CD4-positive, alpha-beta T cell treated with Interleukin-1 beta for 1 hour (primary cell): Measurements from ENCODE around the gene SH3PXD2A.

Experiments used
- DNase-seq, 2 donors: peaks; one replicate each; pipeline ENCODE4 v3.0.0-alpha.2; 2020 to 2022

Gene SH3PXD2A

DNA sequence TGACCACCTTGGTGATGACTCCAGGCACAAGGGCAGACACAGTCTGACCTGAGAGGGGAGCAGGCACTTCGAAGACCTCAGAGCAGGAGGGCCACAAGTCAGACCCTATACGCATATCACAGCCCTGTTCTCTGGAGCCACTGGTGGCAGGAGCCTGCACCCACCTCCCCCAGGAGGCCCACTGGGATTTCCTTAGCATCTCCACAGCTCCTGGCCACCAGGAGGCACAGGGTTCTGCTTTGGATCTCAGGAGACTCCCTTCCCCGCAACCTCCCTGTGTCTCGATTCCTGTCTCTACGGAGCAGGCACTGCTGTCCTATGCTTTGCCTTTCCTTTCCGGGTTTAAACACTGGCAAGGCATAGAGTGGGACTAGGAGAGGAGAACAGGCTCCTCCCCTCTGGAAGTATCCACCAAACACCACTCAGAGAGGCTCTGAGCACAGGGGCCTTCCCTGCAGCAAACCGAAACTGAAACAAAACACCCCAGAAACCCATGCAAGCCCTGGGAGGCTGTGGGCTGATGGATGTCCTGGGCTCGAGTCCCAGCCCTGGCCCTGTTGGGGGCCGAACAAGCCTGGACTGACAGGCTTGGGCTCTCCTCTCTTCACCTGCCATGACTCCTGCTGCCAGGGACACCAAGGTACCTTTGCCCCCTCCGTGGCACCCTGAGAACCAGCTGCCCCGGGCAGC is 195.6 kb downstream of the SH3PXD2A start:
- DNase-seq = peak; percentile 56 to 70

GRCh38 chr10:103658049-103658577 is 197.3 kb downstream of the SH3PXD2A start:
- DNase-seq = no peak

- no peak for DNase-seq
These were observed 198.2 kb downstream of the SH3PXD2A start for GRCh38 chr10:103657061-103657591.

GRCh38 chr10:103654925-103655324 is 200.5 kb downstream of the SH3PXD2A start:
- no peak for DNase-seq

DNA sequence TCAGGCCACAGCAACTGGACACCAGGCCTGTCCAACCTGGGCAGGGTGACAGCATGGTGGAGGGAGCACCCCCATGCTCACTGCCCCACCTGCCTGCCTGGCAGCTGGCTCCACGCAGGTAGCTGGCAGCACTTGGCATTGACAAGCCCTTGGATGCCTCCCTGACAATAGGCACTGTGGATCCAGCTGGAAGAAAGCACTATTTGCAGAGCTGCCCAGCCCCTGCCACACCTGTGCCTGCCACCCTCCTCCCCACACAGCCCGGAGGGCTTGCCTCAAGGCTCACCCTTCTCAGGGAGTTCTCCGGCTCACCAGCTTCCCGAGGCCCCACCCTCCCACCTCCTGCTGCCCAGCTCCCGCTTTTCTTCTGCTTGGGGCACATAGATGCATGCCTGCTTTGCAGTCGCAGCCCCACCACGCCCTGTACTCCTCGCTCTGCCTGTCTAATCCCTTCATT is 201.8 kb downstream of the SH3PXD2A start:
- no peak for DNase-seq

GRCh38 chr10:103652599-103653281 is 202.6 kb downstream of the SH3PXD2A start:
- no peak for DNase-seq

- DNase-seq = no peak
These were observed 203.4 kb downstream of the SH3PXD2A start for GRCh38 chr10:103651783-103652476.

DNA sequence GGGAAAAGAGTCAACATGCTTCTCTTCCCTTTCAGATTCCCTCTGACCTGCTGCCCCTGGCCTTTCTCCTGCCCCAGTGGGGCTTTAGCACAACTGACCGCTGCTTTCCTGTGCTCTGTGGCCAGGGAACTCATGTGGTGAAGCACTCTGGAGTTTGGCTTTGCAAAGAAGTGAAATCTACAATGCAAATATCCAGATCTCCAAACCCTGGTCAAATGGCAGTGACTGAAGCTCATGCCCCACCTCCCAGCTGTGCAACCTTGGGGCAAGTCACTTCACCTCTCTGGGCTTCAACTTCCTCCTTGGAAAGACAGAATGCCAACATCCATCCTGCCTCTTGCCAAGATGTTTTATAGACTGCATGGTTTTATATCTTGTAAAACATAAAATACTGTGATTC is 204.0 kb downstream of the SH3PXD2A start:
- no peak for DNase-seq

GRCh38 chr10:103649654-103650423 is 205.5 kb downstream of the SH3PXD2A start:
- DNase-seq = no peak

DNA sequence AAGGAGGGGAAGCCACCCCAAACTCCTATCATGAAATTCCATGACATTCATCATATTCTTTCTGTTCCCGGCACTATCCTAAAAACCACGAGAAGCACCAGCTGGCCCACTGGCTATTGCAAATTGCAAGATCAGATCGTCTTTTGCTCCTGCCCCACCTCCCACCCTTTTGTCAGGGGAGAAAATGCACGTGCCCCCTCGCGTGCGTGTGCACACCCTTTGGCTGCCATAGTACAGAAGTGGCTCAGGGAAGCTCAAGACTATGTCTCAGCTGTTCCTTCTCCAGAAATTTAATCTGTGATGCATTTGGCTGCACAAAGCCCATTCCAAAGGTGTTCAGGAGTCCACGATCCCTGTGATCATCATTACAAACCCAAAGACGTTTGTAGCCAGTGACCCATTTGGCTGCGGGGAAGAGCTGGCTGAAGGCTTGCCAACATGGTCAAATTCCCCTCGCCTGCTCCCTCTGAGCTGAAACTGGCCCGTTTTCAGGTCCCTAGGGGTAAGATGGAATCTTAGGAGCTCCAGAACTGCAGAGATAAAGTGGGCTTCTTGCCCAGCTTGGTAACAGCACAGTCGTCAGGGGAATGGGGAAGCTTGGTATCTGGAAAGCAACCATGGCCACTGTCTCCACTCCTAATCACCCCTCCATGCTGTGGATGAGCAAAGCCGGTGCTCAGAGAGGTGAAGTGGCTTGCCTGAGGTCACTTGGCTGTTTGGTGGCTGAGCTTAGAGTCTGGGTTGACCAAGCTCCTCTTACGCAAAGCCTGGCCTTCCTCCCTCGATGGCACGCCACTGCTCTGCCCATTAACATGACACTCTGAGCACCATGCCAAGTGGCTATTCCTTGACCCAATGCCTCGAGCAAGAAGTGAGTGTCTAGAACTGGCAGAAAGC is 206.5 kb downstream of the SH3PXD2A start:
- no peak for DNase-seq

DNA sequence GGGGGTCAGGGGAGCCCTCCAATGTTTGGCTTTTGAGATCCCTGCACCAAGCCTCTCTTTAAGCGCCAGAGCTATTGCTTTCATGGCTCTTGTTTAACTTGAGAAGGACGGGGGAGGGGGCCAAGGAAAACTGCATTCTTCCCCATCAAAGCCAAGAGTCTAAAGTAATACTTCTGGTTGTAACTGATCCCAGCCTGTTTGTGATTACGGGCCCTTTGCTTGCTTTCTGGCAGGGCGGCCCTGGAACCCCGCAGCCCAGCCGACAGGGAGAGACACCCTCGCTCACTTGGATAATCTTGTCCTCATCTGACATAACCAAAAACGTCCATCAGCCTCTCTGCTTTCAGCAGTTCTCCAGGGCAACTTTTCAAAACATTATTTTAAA is 207.1 kb downstream of the SH3PXD2A start:
- no peak for DNase-seq

GRCh38 chr10:103646304-103646703 is 209.1 kb downstream of the SH3PXD2A start:
- DNase-seq = no peak

DNA sequence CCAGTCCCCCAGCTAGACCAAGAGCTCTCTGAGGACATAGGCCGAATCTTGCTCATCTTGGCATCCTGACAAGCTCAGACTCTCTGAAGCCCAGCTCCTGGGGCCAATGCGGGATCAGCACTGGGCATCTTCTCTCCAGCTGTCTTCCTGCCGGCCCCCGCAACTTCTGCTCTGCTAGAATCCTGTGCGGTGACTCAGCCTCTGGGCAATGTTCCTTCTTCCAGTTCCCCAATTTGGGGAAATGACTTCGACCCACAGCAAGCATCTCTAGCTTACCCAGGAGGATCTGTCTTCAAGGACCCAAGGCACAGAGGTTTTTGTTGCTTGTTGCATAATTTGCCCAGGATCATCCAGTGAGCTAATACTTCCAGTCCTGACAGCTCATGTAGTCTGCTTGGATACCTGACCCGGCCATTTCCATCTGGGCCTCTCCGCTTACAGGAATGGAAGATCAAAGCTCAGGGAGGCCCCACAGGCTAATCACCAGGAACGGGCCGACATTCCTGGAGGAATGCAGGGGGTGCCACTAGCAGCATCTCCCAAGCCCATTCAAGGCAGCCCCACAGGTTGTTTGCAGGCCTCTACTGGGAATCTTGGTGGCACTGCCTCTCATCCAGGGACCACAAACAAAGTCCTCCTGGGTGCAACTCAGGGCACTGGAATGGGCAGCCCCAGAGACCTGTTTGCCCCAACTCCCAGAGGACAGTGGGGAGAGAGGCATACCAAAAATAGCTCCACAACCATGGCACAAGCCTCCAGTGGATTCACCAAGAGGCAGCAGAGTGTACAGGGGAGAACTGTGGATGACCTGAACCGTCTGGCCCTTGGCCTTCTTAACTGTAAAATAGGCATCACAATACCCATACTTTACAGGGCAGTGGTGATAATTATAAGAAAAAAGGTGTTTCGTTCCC is 210.0 kb downstream of the SH3PXD2A start:
- peak in 1 of 2 donors; percentile 69 for DNase-seq

- DNase-seq = no peak
These were observed 212.0 kb downstream of the SH3PXD2A start for GRCh38 chr10:103643381-103643780.

DNA sequence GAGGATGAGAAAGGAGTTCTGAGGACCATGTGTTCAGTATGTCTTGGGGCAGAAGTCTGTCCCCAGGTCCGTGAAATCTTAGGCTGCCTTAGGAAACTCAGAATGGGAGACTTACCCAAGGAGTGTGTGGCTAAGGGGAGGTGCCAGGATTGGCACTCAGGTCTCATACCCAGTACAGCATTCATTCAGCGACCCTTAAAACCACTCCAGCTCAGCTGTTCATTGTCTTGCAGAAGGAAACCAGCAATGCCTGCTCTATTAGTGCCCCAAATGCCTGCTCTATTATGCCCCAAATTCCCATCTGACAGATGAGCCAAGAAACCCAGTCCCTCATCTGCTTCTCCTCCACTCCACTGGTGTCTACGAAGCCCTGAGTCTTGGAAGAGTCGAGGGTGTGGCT is 214.1 kb downstream of the SH3PXD2A start:
- DNase-seq = no peak

GRCh38 chr10:103640436-103641181 is 214.8 kb downstream of the SH3PXD2A start:
- no peak for DNase-seq

- no peak for DNase-seq
These were observed 216.4 kb downstream of the SH3PXD2A start for GRCh38 chr10:103638948-103639347.

- no peak for DNase-seq
These were observed 217.3 kb downstream of the SH3PXD2A start for GRCh38 chr10:103637927-103638557.

DNA sequence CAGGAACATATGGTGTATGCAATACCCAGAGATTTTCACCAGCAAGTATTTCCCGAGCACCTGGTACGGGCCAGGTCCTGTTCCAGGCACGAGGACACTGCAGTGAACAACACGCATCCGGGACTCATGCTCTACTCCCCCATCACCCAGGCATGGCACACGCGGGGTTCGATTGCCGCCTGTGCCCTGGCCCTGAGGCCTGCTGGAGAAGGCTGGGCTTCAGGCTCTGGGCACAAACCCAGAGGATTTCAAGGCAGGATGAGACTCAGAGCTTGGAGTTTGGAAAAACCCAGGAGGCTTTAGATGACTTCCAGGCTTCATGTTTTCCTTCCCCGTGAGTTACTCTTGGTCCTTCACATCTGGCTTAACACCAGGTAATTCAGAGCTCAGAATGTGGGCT is 218.4 kb downstream of the SH3PXD2A start:
- no peak for DNase-seq
